ENCODE measurements around the gene ZBTB11.

Gene ZBTB11

GRCh38 chr3:101640256-101640655 is 36.7 kb downstream of the ZBTB11 start:
- CTCF ChIA-PET, result no interaction called here
- POLR2A ChIA-PET, result no interaction called here
- H3K27ac ChIP-seq (ENCODE audit: extremely low read depth, low read depth, low read length), result no peak overlapping the region
- H3K36me3 ChIP-seq (ENCODE audit: control insufficient read depth in 2 of 2, insufficient read depth in 1 of 2, low read length in 2 of 2), result no peaks in the 10 kb centered on the region
- TF ChIP-seq ZBTB17 (tag by site-specific recombination; IDR thresholded peaks at IDR 0.05), result no peak
- no peak for TF ChIP-seq ZFP41 (tag by site-specific recombination; IDR thresholded peaks at IDR 0.05; ENCODE audit: borderline replicate concordance)
- TF ChIP-seq KLF7 (tag by site-specific recombination; IDR thresholded peaks at IDR 0.05; ENCODE audit: borderline replicate concordance), result no peak
- TF ChIP-seq OVOL3 (tag by site-specific recombination; IDR thresholded peaks at IDR 0.05), result no peak
- TF ChIP-seq ZNF791 (tag by site-specific recombination; IDR thresholded peaks at IDR 0.05), result no peak
- no peak for TF ChIP-seq ZNF354C (tag by site-specific recombination; IDR thresholded peaks at IDR 0.05; ENCODE audit: borderline replicate concordance, low read depth)
- TF ChIP-seq ZNF19 (tag by site-specific recombination; IDR thresholded peaks at IDR 0.05; ENCODE audit: low read depth), result no peak
- no peak for TF ChIP-seq ZNF423 (tag by site-specific recombination; IDR thresholded peaks at IDR 0.05)
- no peak for TF ChIP-seq OSR2 (tag by site-specific recombination; IDR thresholded peaks at IDR 0.05)
- TF ChIP-seq ZNF18 (tag by site-specific recombination; IDR thresholded peaks at IDR 0.05), result no peak
- TF ChIP-seq ZNF202 (tag by site-specific recombination; IDR thresholded peaks at IDR 0.05; ENCODE audit: borderline replicate concordance), result no peak
- TF ChIP-seq ZNF311 (tag by site-specific recombination; IDR thresholded peaks at IDR 0.05; ENCODE audit: borderline replicate concordance), result no peak
- TF ChIP-seq, protein P1, sequence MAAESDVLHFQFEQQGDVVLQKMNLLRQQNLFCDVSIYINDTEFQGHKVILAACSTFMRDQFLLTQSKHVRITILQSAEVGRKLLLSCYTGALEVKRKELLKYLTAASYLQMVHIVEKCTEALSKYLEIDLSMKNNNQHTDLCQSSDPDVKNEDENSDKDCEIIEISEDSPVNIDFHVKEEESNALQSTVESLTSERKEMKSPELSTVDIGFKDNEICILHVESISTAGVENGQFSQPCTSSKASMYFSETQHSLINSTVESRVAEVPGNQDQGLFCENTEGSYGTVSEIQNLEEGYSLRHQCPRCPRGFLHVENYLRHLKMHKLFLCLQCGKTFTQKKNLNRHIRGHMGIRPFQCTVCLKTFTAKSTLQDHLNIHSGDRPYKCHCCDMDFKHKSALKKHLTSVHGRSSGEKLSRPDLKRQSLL (tag by site-specific recombination; IDR thresholded peaks at IDR 0.05), result no peak
- TF ChIP-seq, protein P2, sequence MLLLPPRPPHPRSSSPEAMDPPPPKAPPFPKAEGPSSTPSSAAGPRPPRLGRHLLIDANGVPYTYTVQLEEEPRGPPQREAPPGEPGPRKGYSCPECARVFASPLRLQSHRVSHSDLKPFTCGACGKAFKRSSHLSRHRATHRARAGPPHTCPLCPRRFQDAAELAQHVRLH (tag by site-specific recombination; IDR thresholded peaks at IDR 0.05), result no peak
- no peak for TF ChIP-seq HOXA7 (CRISPR knock-in tag; IDR thresholded peaks at IDR 0.05; ENCODE audit: borderline replicate concordance)
- no peak for TF ChIP-seq ZNF302 (tag by site-specific recombination; IDR thresholded peaks at IDR 0.05; ENCODE audit: low read depth)
- no peak for TF ChIP-seq ELK4 (IDR thresholded peaks at IDR 0.05; ENCODE audit: borderline replicate concordance, low read depth, low read length)
- no peak for TF ChIP-seq ZNF2 (tag by site-specific recombination; IDR thresholded peaks at IDR 0.05)
- no peaks in the 10 kb centered on the region for H3K9me3 ChIP-seq (ENCODE audit: control insufficient read depth, insufficient read depth, low read depth, low read length)
- H3K4me3 ChIP-seq (ENCODE audit: low read depth, low read length), result no peak overlapping the region
- H3K4me1 ChIP-seq (ENCODE audit: control insufficient read depth, insufficient read depth, low read length), result no peaks in the 10 kb centered on the region

DNA sequence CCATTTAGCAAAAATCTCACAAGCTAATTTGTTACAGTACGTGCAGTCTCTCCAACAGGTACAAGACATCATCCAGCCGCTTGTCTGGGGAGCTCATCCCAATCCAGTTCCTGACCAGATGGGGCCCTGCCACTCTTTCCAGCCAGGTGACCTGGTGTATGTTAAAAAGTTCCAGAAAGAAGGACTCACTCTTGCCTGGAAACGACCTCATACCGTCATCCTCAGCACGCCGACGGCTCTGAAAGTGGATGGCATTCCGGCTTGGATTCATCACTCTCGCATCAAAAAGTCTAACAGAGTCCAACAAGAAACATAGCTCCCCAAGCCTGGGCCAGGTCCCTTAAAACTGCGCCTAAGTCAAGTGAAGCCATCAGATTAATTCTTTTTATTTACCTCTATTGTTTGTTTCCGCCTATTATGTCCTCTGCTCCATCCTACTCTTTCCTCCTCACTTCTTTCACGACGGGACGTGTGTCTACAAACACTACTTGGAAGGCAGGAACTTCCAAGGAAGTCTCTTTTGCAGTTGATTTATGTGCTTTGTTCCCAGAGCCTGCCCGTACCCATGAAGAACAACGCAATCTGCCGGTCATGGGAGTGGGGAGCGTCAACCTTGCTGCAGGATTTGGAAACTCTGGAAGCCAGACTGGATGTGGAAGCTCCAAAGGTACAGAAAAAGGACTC is 37.5 kb downstream of the ZBTB11 start:
- POLR2A ChIA-PET, result no interaction called here
- Histone ChIP-seq H3K27ac (ENCODE audit: extremely low read depth, low read depth, low read length) (no peak overlapping the region), H3K36me3 (ENCODE audit: control insufficient read depth in 2 of 2, insufficient read depth in 1 of 2, low read length in 2 of 2) (no peaks in the 10 kb centered on the region), H3K4me1 (ENCODE audit: control insufficient read depth, insufficient read depth, low read length) (no peaks in the 10 kb centered on the region), H3K9me3 (ENCODE audit: control insufficient read depth, insufficient read depth, low read depth, low read length) (no peaks in the 10 kb centered on the region), H3K4me3 (ENCODE audit: low read depth, low read length) (no peak overlapping the region)
- CTCF ChIA-PET, result interaction anchor here (0.6 kb wide), 2 partner anchors 413 to 585 kb away, joined by 3 read pairs; no protein-coding TSS in a partner anchor
- TF ChIP-seq ZFP37 (tag by site-specific recombination; IDR thresholded peaks at IDR 0.05) (no peak), YY2 (tag by site-specific recombination; IDR thresholded peaks at IDR 0.05) (no peak), ZNF132 (tag by site-specific recombination; IDR thresholded peaks at IDR 0.05; ENCODE audit: borderline replicate concordance) (no peak), ZNF366 (tag by site-specific recombination; conservative IDR thresholded peaks at IDR 0.05) (no peak), ZNF513 (tag by site-specific recombination; IDR thresholded peaks at IDR 0.05) (no peak), ZNF112 (tag by site-specific recombination; IDR thresholded peaks at IDR 0.05) (no peak)
- TF ChIP-seq, protein P3, sequence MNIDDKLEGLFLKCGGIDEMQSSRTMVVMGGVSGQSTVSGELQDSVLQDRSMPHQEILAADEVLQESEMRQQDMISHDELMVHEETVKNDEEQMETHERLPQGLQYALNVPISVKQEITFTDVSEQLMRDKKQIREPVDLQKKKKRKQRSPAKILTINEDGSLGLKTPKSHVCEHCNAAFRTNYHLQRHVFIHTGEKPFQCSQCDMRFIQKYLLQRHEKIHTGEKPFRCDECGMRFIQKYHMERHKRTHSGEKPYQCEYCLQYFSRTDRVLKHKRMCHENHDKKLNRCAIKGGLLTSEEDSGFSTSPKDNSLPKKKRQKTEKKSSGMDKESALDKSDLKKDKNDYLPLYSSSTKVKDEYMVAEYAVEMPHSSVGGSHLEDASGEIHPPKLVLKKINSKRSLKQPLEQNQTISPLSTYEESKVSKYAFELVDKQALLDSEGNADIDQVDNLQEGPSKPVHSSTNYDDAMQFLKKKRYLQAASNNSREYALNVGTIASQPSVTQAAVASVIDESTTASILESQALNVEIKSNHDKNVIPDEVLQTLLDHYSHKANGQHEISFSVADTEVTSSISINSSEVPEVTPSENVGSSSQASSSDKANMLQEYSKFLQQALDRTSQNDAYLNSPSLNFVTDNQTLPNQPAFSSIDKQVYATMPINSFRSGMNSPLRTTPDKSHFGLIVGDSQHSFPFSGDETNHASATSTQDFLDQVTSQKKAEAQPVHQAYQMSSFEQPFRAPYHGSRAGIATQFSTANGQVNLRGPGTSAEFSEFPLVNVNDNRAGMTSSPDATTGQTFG (tag by site-specific recombination; IDR thresholded peaks at IDR 0.05; ENCODE audit: borderline replicate concordance), result no peak

All from HEK293 (cell line).